Stimulated activated CD8-positive, alpha-beta memory T cell treated with anti-CD3 and anti-CD28 coated beads, Interleukin-12 subunit alpha, Interleukin-12 subunit beta, amount 100 ng/mL, for 4 hours (primary cell): Measurements from ENCODE around the gene PLCH1.

Experiments used
- DNase-seq: peaks from one replicate; pipeline ENCODE4 v3.0.0-alpha.2; 2020; ENCODE audit warnings: low read depth

The PLCH1 gene

GRCh38 chr3:155745795-155746550 is 1.1 kb upstream of the PLCH1 start:
- DNase-seq = no peak

GRCh38 chr3:155744010-155744625 is 753 bp downstream of the PLCH1 start:
- peak; percentile 10 for DNase-seq

GRCh38 chr3:155743606-155744005 is 1.3 kb downstream of the PLCH1 start:
- no peak for DNase-seq

GRCh38 chr3:155742349-155742965 is 2.4 kb downstream of the PLCH1 start:
- no peak for DNase-seq

- no peak for DNase-seq
Measured at GRCh38 chr3:155741603-155742002, 3.3 kb downstream of the PLCH1 start.

- DNase-seq = no peak
Measured at GRCh38 chr3:155741101-155741500, 3.8 kb downstream of the PLCH1 start.

GRCh38 chr3:155739154-155739553 is 5.7 kb downstream of the PLCH1 start:
- DNase-seq = no peak

GRCh38 chr3:155738580-155739076 is 6.2 kb downstream of the PLCH1 start:
- no peak for DNase-seq

- no peak for DNase-seq
Measured at GRCh38 chr3:155737844-155738460, 6.9 kb downstream of the PLCH1 start.

GRCh38 chr3:155736381-155736780 is 8.5 kb downstream of the PLCH1 start:
- DNase-seq = no peak

GRCh38 chr3:155730843-155731242 is 14.0 kb downstream of the PLCH1 start:
- no peak for DNase-seq

- no peak for DNase-seq
Measured at GRCh38 chr3:155727836-155728235, 17.0 kb downstream of the PLCH1 start.

GRCh38 chr3:155714295-155714718 is 30.6 kb downstream of the PLCH1 start:
- DNase-seq = no peak

- no peak for DNase-seq
Measured at GRCh38 chr3:155712008-155712407, 32.9 kb downstream of the PLCH1 start.

GRCh38 chr3:155704771-155705559 is 39.9 kb downstream of the PLCH1 start:
- no peak for DNase-seq

GRCh38 chr3:155704061-155704460 is 40.8 kb downstream of the PLCH1 start:
- no peak for DNase-seq

GRCh38 chr3:155702745-155703591 is 41.9 kb downstream of the PLCH1 start:
- no peak for DNase-seq

- no peak for DNase-seq
Measured at GRCh38 chr3:155701882-155702465, 42.9 kb downstream of the PLCH1 start.

- DNase-seq = no peak
Measured at GRCh38 chr3:155697542-155697941, 47.3 kb downstream of the PLCH1 start.

GRCh38 chr3:155690921-155691320 is 54.0 kb downstream of the PLCH1 start:
- DNase-seq = no peak

- DNase-seq = no peak
Measured at GRCh38 chr3:155688481-155688880, 56.4 kb downstream of the PLCH1 start.
